Stomach (tissue), 9 donors: ENCODE measurements around the gene RPL29. TPM values are rescaled to one million over a fixed set of nuclear protein-coding genes. Genes with fewer than 3 reads are reported as not detected.

Experiments used
- DNase-seq, 2 donors: peaks; one replicate each; pipeline versions ENCODE4 v3.0.0 to v3.0.0-alpha.2; 2013 to 2019
- H3K27ac ChIP-seq, 5 donors: fragments of 200-600 bp in 4 of 5; sonication (generic) in 4 of 5; one replicate each; pipeline ENCODE4 v1.5.1; 2013 to 2019; ENCODE audit warnings: mild to moderate bottlenecking in 1 of 5, moderate library complexity in 1 of 5
- H3K27me3 ChIP-seq, 3 donors: fragments of 200-600 bp; sonication (generic); one replicate each; pipeline ENCODE4 v1.5.1; 2017 to 2019; ENCODE audit warnings: mixed run types in 1 of 3
- H3K36me3 ChIP-seq, 4 donors: fragments of 200-600 bp; sonication (generic); 1 replicate in 3 of 4; 2 replicates in 1 of 4; pipeline ENCODE4 v1.5.1; 2016 to 2019
- H3K4me1 ChIP-seq, 4 donors: fragments of 200-600 bp; sonication (generic); one replicate each; pipeline ENCODE4 v1.5.1; 2016 to 2019
- H3K4me3 ChIP-seq, 4 donors: fragments of 200-600 bp; sonication (generic) in 3 of 4; one replicate each; pipeline ENCODE4 v1.5.1; 2016 to 2019; ENCODE audit warnings: mild to moderate bottlenecking in 1 of 4
- H3K9me3 ChIP-seq, 4 donors: fragments of 200-600 bp; sonication (generic); one replicate each; pipeline ENCODE4 v1.5.1; 2016 to 2019
- CTCF ChIP-seq, 7 experiments: fragments of 450-650 bp in 4 of 7; fragments of 200-600 bp in 3 of 7; sonication (generic) in 3 of 7; IDR thresholded peaks; one replicate each; pipeline ENCODE4 v1.5.1; 2016 to 2019; ENCODE audit warnings: antibody characterized with exemption in 7 of 7, control low read depth in 2 of 7, mild to moderate bottlenecking in 1 of 7
- EP300 ChIP-seq: sonication (generic); formaldehyde crosslinking; IDR thresholded peaks from one replicate; pipeline ENCODE4 v1.6.1; 2017; ENCODE audit warnings: antibody characterized with exemption
- POLR2A ChIP-seq, 4 donors: fragments of 450-650 bp; IDR thresholded peaks; one replicate each; pipeline ENCODE4 v1.6.1; 2016; ENCODE audit warnings: antibody characterized with exemption in 4 of 4, control low read depth in 2 of 4, mild to moderate bottlenecking in 1 of 4, moderate library complexity in 1 of 4
- POLR2AphosphoS5 ChIP-seq, 3 donors: sonication (generic); formaldehyde crosslinking; IDR thresholded peaks; one replicate each; pipeline ENCODE4 v1.6.1; 2016; ENCODE audit warnings: antibody characterized with exemption in 3 of 3
- WGBS, 5 donors: extraction: QIAGEN DNeasy Blood & Tissue Kit in 3 of 5; methylation state at CpG; one replicate each; pipeline versions ENCODE4 v1.1.5 to v1.1.7; 2013 to 2018; 5-methylcytosine and 5-hydroxymethylcytosine counted together
- intact Hi-C: fragments of 100-400 bp; cut with DNase I; formaldehyde crosslinking; loops from one replicate; pipeline ENCODE4 v1.15.1; 2023; ENCODE audit warnings: low total_unique reads
- polyA plus RNA-seq, 3 donors: library from polyadenylated mRNA; stranded (reverse); fragments of 200-250 nt; gene quantifications; one replicate each; pipeline ENCODE4 v1.2.3, GENCODE V29; 2013
- total RNA-seq, 5 donors: library from RNA; depleted of rRNA; stranded (reverse); fragments of >200 nt; gene quantifications; one replicate each; pipeline versions ENCODE4 v1.1.0 to v1.2.3, GENCODE V29; 2014 to 2016
- donor health status: healthy with polysubstance abuse.
- donor health status: Bipolar disorder and iron deficiency.
- donor health status: healthy.

RPL29 gene
- total and polyA plus RNA-seq, 8 donors: 144 to 3,071 (median 1,266) TPM

- TF ChIP-seq POLR2A (IDR thresholded peaks at IDR 0.05) (no peak), CTCF (IDR thresholded peaks at IDR 0.05) (no peak), EP300 (no peak), POLR2AphosphoS5 (IDR thresholded peaks at IDR 0.05) (no peak)
- no peaks in the 10 kb centered on the region for H3K9me3 ChIP-seq
- peaks cover 0 to 20% (median 0%) of the 10 kb centered on the region in 3 donors for H3K27me3 ChIP-seq
- H3K36me3 ChIP-seq: peaks cover 0 to 22% (median 18%) of the 10 kb centered on the region in 4 donors
- WGBS, 5 donors: 74 to 83% (median 77%) methylated on average over 3 of the region's 3 CpGs
- no peak overlapping the region for H3K27ac ChIP-seq
- intact Hi-C loops: no loop called here
- DNase-seq: no peak
- H3K4me3 ChIP-seq: no peak overlapping the region
- H3K4me1 ChIP-seq: peaks cover 16 to 22% (median 17%) of the 10 kb centered on the region in 4 donors
Observed at GRCh38 chr3:51953445-51953844, 42.2 kb downstream of the RPL29 start.

GRCh38 chr3:51950899-51951298 is 44.8 kb downstream of the RPL29 start:
- Histone ChIP-seq H3K4me3 (no peak overlapping the region), H3K27me3 (peaks cover 0 to 12% (median 0%) of the 10 kb centered on the region in 3 donors), H3K27ac (no peak overlapping the region), H3K4me1 (peaks cover 6 to 12% (median 8%) of the 10 kb centered on the region in 4 donors), H3K36me3 (peaks cover 0 to 34% (median 27%) of the 10 kb centered on the region in 4 donors), H3K9me3 (no peaks in the 10 kb centered on the region)
- DNase-seq: no peak
- no peak for TF ChIP-seq EP300
- intact Hi-C loops: no loop called here
- WGBS, 5 donors: 87 to 98% (median 96%) methylated on average over 2 of the region's 2 CpGs

GRCh38 chr3:51949121-51949520 is 46.6 kb downstream of the RPL29 start:
- TF ChIP-seq CTCF (IDR thresholded peaks at IDR 0.05) (no peak), POLR2A (IDR thresholded peaks at IDR 0.05) (no peak)
- Histone ChIP-seq H3K27me3 (no peaks in the 10 kb centered on the region), H3K27ac (no peak overlapping the region), H3K9me3 (no peaks in the 10 kb centered on the region), H3K36me3 (peaks cover 0 to 52% (median 42%) of the 10 kb centered on the region in 4 donors), H3K4me3 (no peak overlapping the region), H3K4me1 (no peaks in the 10 kb centered on the region)
- 87 to 95% (median 93%) methylated on average over 5 of the region's 5 CpGs for WGBS, 5 donors
- DNase-seq: no peak
- intact Hi-C loops: loop anchor here (10.0 kb wide), 1 partner anchor 196 kb away; no protein-coding TSS in a partner anchor

GRCh38 chr3:51948016-51948580 is 47.6 kb downstream of the RPL29 start:
- no peak overlapping the region for H3K27ac ChIP-seq
- TF ChIP-seq EP300: no peak
- no peak for TF ChIP-seq POLR2AphosphoS5 (IDR thresholded peaks at IDR 0.05)
- no peak for TF ChIP-seq POLR2A (IDR thresholded peaks at IDR 0.05)
- no peak for TF ChIP-seq CTCF (IDR thresholded peaks at IDR 0.05)
- peaks cover 4 to 5% (median 4%) of the 10 kb centered on the region in 4 donors for H3K4me1 ChIP-seq
- H3K36me3 ChIP-seq: peaks cover 0 to 55% (median 42%) of the 10 kb centered on the region in 4 donors
- no peaks in the 10 kb centered on the region for H3K27me3 ChIP-seq
- DNase-seq: no peak
- 88 to 95% (median 94%) methylated on average over 9 to 10 of the region's 10 CpGs for WGBS, 5 donors
- no peak overlapping the region for H3K4me3 ChIP-seq
- no peaks in the 10 kb centered on the region for H3K9me3 ChIP-seq
- intact Hi-C loops: loop anchor here (10.0 kb wide), 1 partner anchor 197 kb away; no protein-coding TSS in a partner anchor
